K562 (cell line): ENCODE data around the gene AMIGO1. TPM values are rescaled to one million over a fixed set of nuclear protein-coding genes. Genes with fewer than 3 reads are reported as not detected.

ENCODE experiments used
- HMG20A ChIP-seq: fragments of 450-650 bp; formaldehyde crosslinking; conservative IDR thresholded peaks from 2 replicates; pipeline ENCODE4 v1.4.0; 2020; ENCODE audit warnings: mild to moderate bottlenecking, mixed read lengths
- MCM2 ChIP-seq: fragments of 450-650 bp; IDR thresholded peaks from 2 replicates; pipeline ENCODE4 v1.6.1; 2017; ENCODE audit warnings: low read depth, mild to moderate bottlenecking
- RAD21 ChIP-seq, 2 experiments: fragments of 250-450 bp in 1 of 2; fragments of 450-650 bp in 1 of 2; sonication (Bioruptor Pico) in 1 of 2; formaldehyde crosslinking in 1 of 2; IDR thresholded peaks in 1 of 2; conservative IDR thresholded peaks in 1 of 2; 2 replicates each; pipeline versions ENCODE4 v1.4.0 to v1.8.0; 2020 to 2022; ENCODE audit warnings: mild to moderate bottlenecking in 2 of 2, moderate library complexity in 1 of 2
- RBBP5 ChIP-seq: fragments of 200-600 bp; sonication (generic); IDR thresholded peaks from 2 replicates; pipeline ENCODE4 v1.6.1; 2012; ENCODE audit warnings: borderline replicate concordance, mild to moderate bottlenecking, low read length, control low read depth, inconsistent platforms; ENCODE audit not compliant: insufficient read depth, poor library complexity, severe bottlenecking
- SMAD4 ChIP-seq: fragments of 250-450 bp; sonication (Bioruptor Pico); conservative IDR thresholded peaks from 2 replicates; pipeline ENCODE4 v1.8.0; 2021; ENCODE audit warnings: inconsistent platforms, mild to moderate bottlenecking, moderate library complexity
- TFAP4 ChIP-seq: sonication (generic); formaldehyde crosslinking; IDR thresholded peaks from 2 replicates; pipeline ENCODE4 v1.8.0; 2022; ENCODE audit warnings: missing genetic modification reagents, mild to moderate bottlenecking, moderate library complexity, borderline replicate concordance
- XRCC4 ChIP-seq: IDR thresholded peaks from one replicate; pipeline ENCODE4 v1.6.1; 2011; ENCODE audit not compliant: insufficient read depth, insufficient read length; ENCODE audit errors: extremely low read depth
- ZNF431 ChIP-seq: sonication (generic); formaldehyde crosslinking; IDR thresholded peaks from 2 replicates; pipeline ENCODE4 v1.8.0; 2022; ENCODE audit warnings: mild to moderate bottlenecking, missing genetic modification reagents
- polyA plus RNA-seq, 8 experiments: library from polyadenylated mRNA; depleted of rRNA in 4 of 8; stranded (reverse) in 5 of 8; unstranded in 3 of 8; fragments of >200 nt; fragmentation: Nextera tagmentation in 2 of 8; fragmentation: Illumina TruSeq in 1 of 8; extraction: Ambion mirVana in 2 of 8; extraction: Trizol in 1 of 8; gene quantifications; 2 replicates each; pipeline versions ENCODE4 v1.2.1 to v1.2.3, GENCODE V29; 2011 to 2014; ENCODE audit warnings: inconsistent platforms in 1 of 8, missing spikeins in 1 of 8
- total RNA-seq, 7 experiments: library from RNA; depleted of rRNA in 6 of 7; stranded (reverse); fragments of >200 nt in 6 of 7; fragmentation: Illumina TruSeq in 2 of 7; extraction: Trizol in 2 of 7; gene quantifications; 2 replicates each; pipeline versions ENCODE4 v1.2.1 to v1.2.3, GENCODE V29; 2011 to 2021; ENCODE audit warnings: low replicate concordance in 1 of 7
- TF ChIP-seq, protein P1 (sequence below), 3 experiments: IDR thresholded peaks in 2 of 3; conservative IDR thresholded peaks in 1 of 3; 2 replicates each; pipeline ENCODE4 v1.5.1; 2011 to 2012; ENCODE audit warnings: low read length in 3 of 3, mild to moderate bottlenecking in 3 of 3, control low read depth in 2 of 3, improper control_type of control experiment in 1 of 3, inconsistent platforms in 1 of 3, low read depth in 1 of 3, mixed read lengths in 1 of 3, moderate library complexity in 1 of 3; ENCODE audit not compliant: insufficient read depth in 2 of 3

Gene AMIGO1
- total and polyA plus RNA-seq, 9 of the 15 experiments (the other 6 are each of a cell fraction or from before 2014, with no cell fraction given): 0.24 to 1.0 (median 0.54) TPM

GRCh38 chr1:109498161-109498801 lies 11.2 kb downstream of the AMIGO1 start (continued):
- TF ChIP-seq TFAP4: peak; percentile 19; the same call in 1 of the 2 replicates
- TF ChIP-seq ZNF431 (CRISPR knock-in tag): no peak
- TF ChIP-seq RBBP5: no peak
- TF ChIP-seq SMAD4 (CRISPR knock-in tag): no peak
- peak; percentile 38 to 73; a peak in 3 of 4 replicates for TF ChIP-seq RAD21 (CRISPR knock-in tag; conservative IDR thresholded peaks at IDR 0.05 in 1 of 2, IDR thresholded peaks at IDR 0.05 in 1 of 2)
- TF ChIP-seq HMG20A (CRISPR knock-in tag): no peak
- no peak for TF ChIP-seq XRCC4
- TF ChIP-seq, protein P1, sequence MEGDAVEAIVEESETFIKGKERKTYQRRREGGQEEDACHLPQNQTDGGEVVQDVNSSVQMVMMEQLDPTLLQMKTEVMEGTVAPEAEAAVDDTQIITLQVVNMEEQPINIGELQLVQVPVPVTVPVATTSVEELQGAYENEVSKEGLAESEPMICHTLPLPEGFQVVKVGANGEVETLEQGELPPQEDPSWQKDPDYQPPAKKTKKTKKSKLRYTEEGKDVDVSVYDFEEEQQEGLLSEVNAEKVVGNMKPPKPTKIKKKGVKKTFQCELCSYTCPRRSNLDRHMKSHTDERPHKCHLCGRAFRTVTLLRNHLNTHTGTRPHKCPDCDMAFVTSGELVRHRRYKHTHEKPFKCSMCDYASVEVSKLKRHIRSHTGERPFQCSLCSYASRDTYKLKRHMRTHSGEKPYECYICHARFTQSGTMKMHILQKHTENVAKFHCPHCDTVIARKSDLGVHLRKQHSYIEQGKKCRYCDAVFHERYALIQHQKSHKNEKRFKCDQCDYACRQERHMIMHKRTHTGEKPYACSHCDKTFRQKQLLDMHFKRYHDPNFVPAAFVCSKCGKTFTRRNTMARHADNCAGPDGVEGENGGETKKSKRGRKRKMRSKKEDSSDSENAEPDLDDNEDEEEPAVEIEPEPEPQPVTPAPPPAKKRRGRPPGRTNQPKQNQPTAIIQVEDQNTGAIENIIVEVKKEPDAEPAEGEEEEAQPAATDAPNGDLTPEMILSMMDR (IDR thresholded peaks at IDR 0.05 in 2 of 3, conservative IDR thresholded peaks at IDR 0.05 in 1 of 3; ENCODE audit: insufficient read depth in 2 of 3, low read depth in 1 of 3, low read length in 3 of 3): peak; percentile 63 to 75 (median 71)
- TF ChIP-seq MCM2: no peak
